HG02938 (cell line): Measurements from ENCODE around the gene DOK1.

ENCODE experiments used
- ATAC-seq: cut with Tn5 transposase; IDR thresholded peaks from one replicate; pipeline ENCODE4 v1.9.1; 2021; ENCODE audit warnings: mild to moderate bottlenecking, moderate library complexity; ENCODE audit not compliant: unreplicated experiment

DOK1 gene

GRCh38 chr2:74525717-74526648 lies 28.5 kb upstream of the DOK1 start, which contains the start of gene DQX1:
DQX1 (minus strand) TSS chr2:74526231; CDS start chr2:74525729, 502 bp downstream.
- ATAC-seq, result no peak

GRCh38 chr2:74526649-74527230 lies 27.8 kb upstream of the DOK1 start:
- no peak for ATAC-seq

DNA sequence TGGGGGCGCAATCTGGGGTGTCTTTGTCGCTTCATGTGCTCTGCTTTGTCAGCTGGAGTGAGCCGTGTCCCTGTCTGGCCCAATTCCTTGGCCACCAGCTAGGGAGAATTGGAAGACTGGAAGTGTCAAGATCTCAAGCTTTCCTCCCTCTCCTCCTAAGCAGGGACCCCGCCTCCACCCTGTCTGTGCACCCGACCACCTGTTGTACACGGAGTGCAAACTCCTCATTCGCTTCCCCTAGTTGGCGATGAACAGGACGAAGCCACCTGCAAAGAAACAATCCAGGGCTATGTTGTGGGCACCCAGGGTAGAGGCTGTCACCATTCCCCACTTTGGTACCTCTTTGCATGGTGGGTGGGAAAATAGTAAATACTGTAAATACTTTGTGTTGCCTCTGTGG lies 26.8 kb upstream of the DOK1 start:
- ATAC-seq, result no peak

- ATAC-seq, result peak; percentile 3
These were observed 25.7 kb upstream of the DOK1 start for GRCh38 chr2:74528600-74529356.

DNA sequence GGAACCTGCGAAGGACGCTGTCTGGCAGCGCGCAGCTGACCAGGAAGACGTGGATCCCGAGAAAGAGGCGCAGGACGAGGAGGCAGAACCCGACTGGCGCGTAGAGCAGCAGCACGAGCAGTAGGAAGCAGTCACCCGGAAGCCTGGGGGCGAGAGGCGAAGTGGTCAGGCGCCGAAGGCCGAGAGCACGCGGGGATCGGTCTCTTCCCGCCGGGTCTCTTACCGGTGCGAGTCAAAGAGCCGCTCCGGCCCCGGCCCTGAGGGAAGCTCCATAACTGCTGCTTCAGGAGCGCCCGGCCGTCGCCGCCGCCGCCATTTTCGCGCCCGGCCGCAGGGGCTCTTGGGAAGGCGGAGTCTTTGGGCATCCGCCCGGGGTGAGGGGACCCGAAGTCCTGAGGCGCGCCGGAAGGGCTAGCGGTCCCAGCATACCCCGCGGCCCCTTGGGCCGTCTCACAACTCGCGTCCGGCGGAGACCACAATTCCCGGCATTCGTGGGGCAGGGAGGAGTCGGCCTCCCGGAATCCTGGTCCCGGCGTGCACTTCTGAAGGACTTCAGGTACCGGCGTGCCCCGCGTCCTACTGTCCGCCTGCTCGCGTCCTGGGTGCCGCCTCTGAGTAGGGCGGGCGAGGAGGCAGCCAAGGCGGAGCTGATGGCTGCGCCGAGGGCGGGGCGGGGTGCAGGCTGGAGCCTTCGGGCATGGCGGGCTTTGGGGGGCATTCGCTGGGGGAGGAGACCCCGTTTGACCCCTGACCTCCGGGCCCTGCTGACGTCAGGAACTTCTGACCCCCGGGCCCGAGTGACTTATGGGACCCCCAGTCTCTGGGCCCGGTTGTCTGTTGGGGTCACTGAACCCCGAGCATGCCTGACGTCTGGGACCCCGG lies 24.9 kb upstream of the DOK1 start, which contains the start of the genes AUP1 and HTRA2:
AUP1 (minus strand) TSS at position 350 of the 882 bp plus-strand sequence; CDS start at position 273, 77 bp downstream.
HTRA2 (plus strand) TSS at position 577 of the 882 bp plus-strand sequence; CDS start at position 651, 74 bp downstream.
- peak; percentile 74 for ATAC-seq

DNA sequence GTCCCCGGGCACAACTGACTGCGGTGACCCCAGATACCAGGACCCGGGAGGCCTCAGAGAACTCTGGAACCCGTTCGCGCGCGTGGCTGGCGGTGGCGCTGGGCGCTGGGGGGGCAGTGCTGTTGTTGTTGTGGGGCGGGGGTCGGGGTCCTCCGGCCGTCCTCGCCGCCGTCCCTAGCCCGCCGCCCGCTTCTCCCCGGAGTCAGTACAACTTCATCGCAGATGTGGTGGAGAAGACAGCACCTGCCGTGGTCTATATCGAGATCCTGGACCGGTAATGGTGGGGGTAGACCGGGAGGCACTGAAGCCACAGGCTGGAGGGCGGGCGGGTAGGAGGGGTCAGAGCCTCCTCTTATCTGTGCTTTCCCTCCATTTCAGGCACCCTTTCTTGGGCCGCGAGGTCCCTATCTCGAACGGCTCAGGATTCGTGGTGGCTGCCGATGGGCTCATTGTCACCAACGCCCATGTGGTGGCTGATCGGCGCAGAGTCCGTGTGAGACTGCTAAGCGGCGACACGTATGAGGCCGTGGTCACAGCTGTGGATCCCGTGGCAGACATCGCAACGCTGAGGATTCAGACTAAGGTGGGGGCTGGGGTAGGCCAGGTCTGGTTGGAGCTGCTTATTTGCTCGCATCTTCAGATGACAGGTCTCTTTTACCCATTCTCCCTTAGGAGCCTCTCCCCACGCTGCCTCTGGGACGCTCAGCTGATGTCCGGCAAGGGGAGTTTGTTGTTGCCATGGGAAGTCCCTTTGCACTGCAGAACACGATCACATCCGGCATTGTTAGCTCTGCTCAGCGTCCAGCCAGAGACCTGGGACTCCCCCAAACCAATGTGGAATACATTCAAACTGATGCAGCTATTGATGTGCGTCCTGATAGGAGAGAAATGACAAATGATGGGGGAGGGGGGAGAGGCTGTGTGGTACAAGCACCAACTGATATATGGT lies 24.0 kb upstream of the DOK1 start:
- peak; percentile 35 for ATAC-seq

GRCh38 chr2:74531666-74532065 lies 22.9 kb upstream of the DOK1 start:
- ATAC-seq, result no peak

DNA sequence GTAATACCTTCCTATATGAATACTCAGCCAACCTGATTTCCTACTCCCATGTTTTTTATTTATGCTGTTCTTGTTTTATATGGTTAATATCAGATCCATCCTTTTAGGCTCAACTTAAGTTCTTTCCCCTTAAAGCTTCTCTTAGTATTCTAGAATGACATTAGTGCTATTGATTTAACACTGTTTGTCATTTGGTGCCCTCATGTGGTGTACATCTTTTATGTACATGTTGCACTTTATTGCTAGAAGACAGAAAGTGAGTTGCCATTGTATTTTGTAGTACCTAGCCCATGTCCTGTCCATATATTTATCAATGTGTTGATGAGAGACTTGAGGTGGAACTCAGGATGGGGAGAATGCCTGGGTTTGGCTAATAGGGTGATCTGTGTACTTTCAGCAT lies 22.3 kb upstream of the DOK1 start:
- no peak for ATAC-seq

DNA sequence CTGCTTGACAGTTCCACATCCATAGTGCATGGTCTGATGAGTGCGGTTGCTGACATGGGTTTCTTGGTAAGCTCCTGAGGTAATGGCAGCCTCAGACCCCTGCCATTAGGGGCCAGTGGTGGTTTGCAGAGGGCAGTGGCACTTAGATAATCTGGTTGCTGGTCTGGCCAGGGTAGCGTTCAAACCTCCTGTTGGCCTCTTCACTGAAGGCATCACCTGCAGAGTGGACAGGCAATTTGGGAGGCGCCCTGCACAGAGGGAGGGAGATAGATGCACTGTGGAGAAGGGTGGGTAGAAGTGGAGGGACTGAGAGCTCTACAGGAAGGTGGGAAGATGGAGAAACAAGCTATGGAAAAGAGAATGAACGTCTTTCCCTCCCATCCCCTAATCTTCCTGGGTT lies 21.1 kb upstream of the DOK1 start:
- ATAC-seq, result no peak

- no peak for ATAC-seq
These were observed 20.1 kb upstream of the DOK1 start for GRCh38 chr2:74534411-74534810.

DNA sequence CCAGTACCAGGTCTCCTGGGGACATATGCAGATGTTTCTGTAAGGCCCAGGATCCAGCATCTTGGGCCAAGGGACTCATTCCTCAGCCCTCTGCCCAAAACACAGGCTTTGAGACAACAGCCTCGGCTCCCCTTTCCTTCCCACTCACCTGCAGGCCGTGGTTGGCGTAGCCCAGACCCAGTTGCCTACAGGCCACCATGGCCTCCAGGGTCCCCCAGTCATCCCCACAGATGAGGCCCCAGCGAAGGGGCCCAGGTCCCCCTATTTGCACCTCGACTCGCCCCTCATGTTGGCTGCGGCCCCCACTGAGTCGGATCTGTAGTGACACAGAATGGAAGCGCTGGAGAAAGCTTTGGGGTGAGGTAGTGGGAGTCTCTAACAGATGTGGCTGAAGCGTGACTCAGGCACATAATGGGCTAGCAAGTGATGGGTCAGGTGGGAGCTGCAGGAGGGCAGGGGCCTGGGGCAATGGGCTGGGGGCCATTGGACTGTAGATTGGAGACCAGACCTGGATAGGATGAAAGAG lies 19.0 kb upstream of the DOK1 start:
- ATAC-seq, result no peak

DNA sequence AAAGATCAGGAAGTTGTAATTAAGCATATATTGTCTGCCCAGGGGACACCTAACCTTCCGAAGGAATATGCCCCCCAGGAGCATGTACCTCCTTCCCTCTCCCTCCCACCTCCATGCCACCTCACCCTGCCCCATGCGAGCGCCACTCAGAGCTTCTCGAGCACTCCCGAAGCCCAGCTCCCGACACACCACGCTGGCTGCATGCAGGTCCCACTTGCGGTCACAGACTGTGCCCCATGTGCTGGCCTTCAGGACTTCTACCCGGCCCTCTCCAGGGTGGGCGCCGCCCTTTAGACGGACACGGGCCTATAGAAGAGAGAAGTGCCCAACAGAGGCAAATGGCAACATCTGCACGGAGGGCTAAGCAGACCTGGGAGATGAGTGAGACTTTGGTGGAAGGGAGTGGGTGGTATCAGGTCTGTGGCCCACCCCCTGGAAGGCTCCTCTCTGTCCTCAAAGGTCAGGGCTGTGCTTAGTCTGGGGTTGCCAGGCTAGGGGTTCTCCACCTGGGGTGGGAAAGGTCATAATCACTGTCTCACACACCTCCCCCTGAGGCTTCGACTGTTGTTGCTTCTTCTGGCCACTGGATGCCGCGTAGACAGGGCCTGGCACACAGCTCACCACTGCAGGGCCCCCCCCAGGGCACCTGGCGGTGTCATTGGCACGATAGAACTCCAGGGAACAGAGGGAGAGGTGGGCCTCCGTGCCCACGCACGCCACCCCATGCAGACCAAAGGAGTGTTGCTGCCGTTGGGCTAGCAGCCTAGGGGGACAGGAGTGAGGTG lies 18.2 kb upstream of the DOK1 start:
- ATAC-seq, result no peak

DNA sequence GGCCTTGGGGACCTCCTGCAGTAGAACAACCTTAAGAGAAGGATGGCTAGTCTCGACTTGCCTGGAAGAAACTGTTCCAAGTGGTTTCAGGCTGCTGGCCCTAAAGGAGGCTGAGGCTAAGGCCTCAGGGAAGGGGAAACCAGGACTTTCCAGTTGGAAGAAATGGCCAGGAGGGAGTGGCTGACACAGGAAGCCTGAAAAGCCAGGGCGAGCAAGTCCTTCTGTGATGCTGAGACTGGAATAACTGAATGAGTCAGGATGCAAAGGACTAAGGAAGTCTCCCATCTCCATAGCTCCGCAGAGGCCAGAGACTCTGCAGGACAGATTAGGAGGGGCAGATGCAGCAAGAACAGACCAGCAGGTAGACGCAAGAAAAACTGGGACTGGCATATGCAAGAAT lies 17.4 kb upstream of the DOK1 start:
- no peak for ATAC-seq

- ATAC-seq, result no peak
These were observed 15.6 kb upstream of the DOK1 start for GRCh38 chr2:74538881-74539339.

GRCh38 chr2:74540291-74540690 lies 14.2 kb upstream of the DOK1 start:
- ATAC-seq, result no peak

DNA sequence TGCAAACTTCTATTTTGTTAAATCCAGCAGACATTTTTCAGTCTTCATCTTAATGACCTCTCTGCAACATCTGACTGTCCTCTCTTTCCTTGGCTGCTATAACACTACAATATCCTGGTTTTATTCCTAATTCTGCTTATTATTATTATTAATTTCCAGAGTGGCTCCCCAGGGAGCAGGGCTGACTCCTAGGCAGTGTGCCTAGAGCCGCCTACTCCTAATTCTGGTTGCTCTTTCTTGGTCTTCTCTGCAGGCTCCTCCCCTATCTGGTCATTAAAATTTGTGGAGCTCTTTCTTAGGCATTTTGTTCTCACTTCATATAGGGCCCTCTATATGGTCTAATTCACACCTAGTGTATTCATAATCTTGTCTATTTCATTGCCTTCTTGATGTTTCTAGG lies 11.5 kb upstream of the DOK1 start:
- no peak for ATAC-seq

- no peak for ATAC-seq
These were observed 9.9 kb upstream of the DOK1 start for GRCh38 chr2:74544634-74545033.

DNA sequence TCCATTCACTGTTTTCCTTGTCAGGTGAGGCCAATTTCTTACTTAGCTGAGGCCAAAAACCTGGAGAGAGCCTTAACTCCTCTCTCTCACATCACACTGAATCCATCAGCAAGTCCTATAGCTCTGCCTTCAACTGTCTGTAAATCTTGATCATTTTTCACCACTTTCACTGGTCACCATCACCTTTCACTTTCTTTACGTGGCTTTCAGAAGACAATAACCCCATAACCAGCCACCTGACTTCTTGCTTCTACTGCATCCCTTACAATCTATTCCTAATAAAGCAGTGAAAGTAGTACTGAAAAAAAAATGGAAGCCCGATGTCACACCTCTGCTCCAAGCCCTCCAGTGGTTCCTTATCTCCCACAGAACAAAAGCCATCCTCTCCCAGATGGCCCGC lies 8.5 kb upstream of the DOK1 start:
- no peak for ATAC-seq
